ENCODE measurements around the gene AUTS2. TPM values are rescaled to one million over a fixed set of nuclear protein-coding genes. Genes with fewer than 3 reads are reported as not detected.

AUTS2 gene
- total RNA-seq, 1 experiment from 2014 or later, result 50.0 TPM

DNA sequence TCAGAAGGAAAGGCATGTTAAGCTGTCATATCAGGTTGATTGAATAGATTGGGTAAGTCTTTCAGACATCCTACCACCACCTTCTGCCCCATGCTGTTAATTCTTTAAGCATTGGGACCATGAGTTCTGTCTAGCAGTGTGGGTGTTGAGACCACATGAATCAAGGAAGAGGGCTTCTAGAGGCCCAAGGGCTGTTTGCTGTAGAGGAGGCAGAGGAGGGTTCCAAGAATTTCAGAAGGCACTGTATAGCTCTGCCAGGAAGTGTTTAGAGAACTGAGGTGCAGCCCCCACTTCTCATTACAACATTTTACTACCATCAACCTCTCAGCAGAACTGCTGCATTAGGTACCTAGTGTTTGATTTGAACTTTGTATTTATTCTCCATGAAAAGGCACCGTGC, 720.2 kb downstream of the AUTS2 start:
- DNase-seq (ENCODE audit: low spot score), result no peak
- Mint-ChIP-seq H3K4me3 (no peak overlapping the region), H3K4me1 (peaks cover 28% of the 10 kb centered on the region), H3K9me3 (no peaks in the 10 kb centered on the region), H3K36me3 (no peaks in the 10 kb centered on the region), H3K27me3 (ENCODE audit: low read depth) (peaks cover 7% of the 10 kb centered on the region), H3K27ac (no peak overlapping the region)
- TF ChIP-seq AR (CRISPR knock-in tag; IDR thresholded peaks at IDR 0.05), result no peak
- no peak for TF ChIP-seq GTF2I (CRISPR knock-in tag; conservative IDR thresholded peaks at IDR 0.05)
- TF ChIP-seq, protein P1, sequence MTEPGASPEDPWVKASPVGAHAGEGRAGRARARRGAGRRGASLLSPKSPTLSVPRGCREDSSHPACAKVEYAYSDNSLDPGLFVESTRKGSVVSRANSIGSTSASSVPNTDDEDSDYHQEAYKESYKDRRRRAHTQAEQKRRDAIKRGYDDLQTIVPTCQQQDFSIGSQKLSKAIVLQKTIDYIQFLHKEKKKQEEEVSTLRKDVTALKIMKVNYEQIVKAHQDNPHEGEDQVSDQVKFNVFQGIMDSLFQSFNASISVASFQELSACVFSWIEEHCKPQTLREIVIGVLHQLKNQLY (CRISPR knock-in tag; IDR thresholded peaks at IDR 0.05), result no peak
- TF ChIP-seq SMAD4 (CRISPR knock-in tag; IDR thresholded peaks at IDR 0.05), result no peak
- TF ChIP-seq, protein P2, sequence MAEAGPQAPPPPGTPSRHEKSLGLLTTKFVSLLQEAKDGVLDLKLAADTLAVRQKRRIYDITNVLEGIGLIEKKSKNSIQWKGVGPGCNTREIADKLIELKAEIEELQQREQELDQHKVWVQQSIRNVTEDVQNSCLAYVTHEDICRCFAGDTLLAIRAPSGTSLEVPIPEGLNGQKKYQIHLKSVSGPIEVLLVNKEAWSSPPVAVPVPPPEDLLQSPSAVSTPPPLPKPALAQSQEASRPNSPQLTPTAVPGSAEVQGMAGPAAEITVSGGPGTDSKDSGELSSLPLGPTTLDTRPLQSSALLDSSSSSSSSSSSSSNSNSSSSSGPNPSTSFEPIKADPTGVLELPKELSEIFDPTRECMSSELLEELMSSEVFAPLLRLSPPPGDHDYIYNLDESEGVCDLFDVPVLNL (CRISPR knock-in tag; IDR thresholded peaks at IDR 0.05; ENCODE audit: borderline replicate concordance, low read depth), result no peak
- TF ChIP-seq ATF3 (CRISPR knock-in tag; conservative IDR thresholded peaks at IDR 0.05), result no peak
- no peak for TF ChIP-seq ZNF263 (CRISPR knock-in tag; IDR thresholded peaks at IDR 0.05; ENCODE audit: low read depth)
- no peak for TF ChIP-seq NR2C2 (CRISPR knock-in tag; IDR thresholded peaks at IDR 0.05)
- no peak for TF ChIP-seq SOX15 (CRISPR knock-in tag; IDR thresholded peaks at IDR 0.05)
- TF ChIP-seq MAX (CRISPR knock-in tag; IDR thresholded peaks at IDR 0.05), result no peak
- no peak for TF ChIP-seq TP53 (CRISPR knock-in tag; IDR thresholded peaks at IDR 0.05)
- no peak for TF ChIP-seq SP1 (CRISPR knock-in tag; conservative IDR thresholded peaks at IDR 0.05)
- ChIA-PET POLR2A (interaction anchor here (0.6 kb wide), 1 partner anchor 38 kb away, joined by 3 read pairs; no protein-coding TSS in a partner anchor), CTCF (no interaction called here)
- no peak for ATAC-seq

GRCh38 chr7:70319057-70319456, 720.8 kb downstream of the AUTS2 start:
- peaks cover 23% of the 10 kb centered on the region for H3K4me1 Mint-ChIP-seq
- TF ChIP-seq SOX15 (CRISPR knock-in tag; IDR thresholded peaks at IDR 0.05), result no peak
- TF ChIP-seq MAX (CRISPR knock-in tag; IDR thresholded peaks at IDR 0.05), result no peak
- no peak for TF ChIP-seq ZNF138 (CRISPR knock-in tag; conservative IDR thresholded peaks at IDR 0.05)
- no peaks in the 10 kb centered on the region for H3K36me3 Mint-ChIP-seq
- no peaks in the 10 kb centered on the region for H3K9me3 Mint-ChIP-seq
- no peak for ATAC-seq
- no peak overlapping the region for H3K27ac Mint-ChIP-seq
- peaks cover 7% of the 10 kb centered on the region for H3K27me3 Mint-ChIP-seq (ENCODE audit: low read depth)
- ChIA-PET POLR2A (no interaction called here), CTCF (no interaction called here)
- DNase-seq (ENCODE audit: low spot score), result no peak
- H3K4me3 Mint-ChIP-seq, result no peak overlapping the region

GRCh38 chr7:70321016-70321590, 722.8 kb downstream of the AUTS2 start:
- no peaks in the 10 kb centered on the region for H3K36me3 Mint-ChIP-seq
- no peak for ATAC-seq
- ChIA-PET CTCF (no interaction called here), POLR2A (no interaction called here)
- no peak for DNase-seq (ENCODE audit: low spot score)
- no peaks in the 10 kb centered on the region for H3K9me3 Mint-ChIP-seq
- peaks cover 7% of the 10 kb centered on the region for H3K27me3 Mint-ChIP-seq (ENCODE audit: low read depth)
- H3K4me1 Mint-ChIP-seq, result peaks cover 12% of the 10 kb centered on the region
- H3K27ac Mint-ChIP-seq, result no peak overlapping the region
- no peak overlapping the region for H3K4me3 Mint-ChIP-seq
- TF ChIP-seq GABPB1 (CRISPR knock-in tag; IDR thresholded peaks at IDR 0.05) (no peak), ZNF512 (CRISPR knock-in tag; IDR thresholded peaks at IDR 0.05; ENCODE audit: borderline replicate concordance) (no peak), ELF4 (CRISPR knock-in tag; IDR thresholded peaks at IDR 0.05; ENCODE audit: low read depth) (no peak), CBFB (CRISPR knock-in tag; IDR thresholded peaks at IDR 0.05; ENCODE audit: low read depth) (no peak), ZNF121 (CRISPR knock-in tag; IDR thresholded peaks at IDR 0.05) (no peak), ZNF423 (CRISPR knock-in tag; IDR thresholded peaks at IDR 0.05) (no peak), MXD4 (CRISPR knock-in tag; IDR thresholded peaks at IDR 0.05; ENCODE audit: borderline replicate concordance) (no peak), IRF1 (CRISPR knock-in tag; IDR thresholded peaks at IDR 0.05) (no peak), ZNF671 (CRISPR knock-in tag; IDR thresholded peaks at IDR 0.05) (no peak), SMAD4 (CRISPR knock-in tag; IDR thresholded peaks at IDR 0.05) (no peak)
- TF ChIP-seq, protein P3, sequence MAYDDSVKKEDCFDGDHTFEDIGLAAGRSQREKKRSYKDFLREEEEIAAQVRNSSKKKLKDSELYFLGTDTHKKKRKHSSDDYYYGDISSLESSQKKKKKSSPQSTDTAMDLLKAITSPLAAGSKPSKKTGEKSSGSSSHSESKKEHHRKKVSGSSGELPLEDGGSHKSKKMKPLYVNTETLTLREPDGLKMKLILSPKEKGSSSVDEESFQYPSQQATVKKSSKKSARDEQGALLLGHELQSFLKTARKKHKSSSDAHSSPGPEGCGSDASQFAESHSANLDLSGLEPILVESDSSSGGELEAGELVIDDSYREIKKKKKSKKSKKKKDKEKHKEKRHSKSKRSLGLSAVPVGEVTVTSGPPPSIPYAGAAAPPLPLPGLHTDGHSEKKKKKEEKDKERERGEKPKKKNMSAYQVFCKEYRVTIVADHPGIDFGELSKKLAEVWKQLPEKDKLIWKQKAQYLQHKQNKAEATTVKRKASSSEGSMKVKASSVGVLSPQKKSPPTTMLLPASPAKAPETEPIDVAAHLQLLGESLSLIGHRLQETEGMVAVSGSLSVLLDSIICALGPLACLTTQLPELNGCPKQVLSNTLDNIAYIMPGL (CRISPR knock-in tag; IDR thresholded peaks at IDR 0.05), result no peak
